ENCODE data around the gene TBC1D22A.

DNA sequence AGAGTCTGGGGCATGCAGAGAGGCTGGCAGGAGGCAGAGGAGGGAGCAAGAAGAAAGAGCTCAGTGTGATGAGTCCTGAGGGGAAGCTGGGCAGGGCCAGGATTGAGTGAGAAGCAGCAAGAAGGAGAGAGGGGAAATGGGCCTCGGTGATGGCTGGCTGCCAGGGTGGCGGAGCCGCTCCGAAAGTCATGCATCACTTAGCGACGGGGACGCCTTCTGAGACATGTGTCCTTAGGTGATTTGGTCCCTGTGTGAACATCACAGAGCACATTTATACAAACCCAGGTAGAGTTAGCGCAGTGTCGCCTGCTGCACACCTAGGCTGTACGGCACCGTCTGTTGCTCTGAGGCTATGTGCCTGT, 15.1 kb downstream of the TBC1D22A start:
- TF ChIP-seq EZH2 (IDR thresholded peaks at IDR 0.05; ENCODE audit: borderline replicate concordance, low read length), result no peak
- TF ChIP-seq, protein P1, sequence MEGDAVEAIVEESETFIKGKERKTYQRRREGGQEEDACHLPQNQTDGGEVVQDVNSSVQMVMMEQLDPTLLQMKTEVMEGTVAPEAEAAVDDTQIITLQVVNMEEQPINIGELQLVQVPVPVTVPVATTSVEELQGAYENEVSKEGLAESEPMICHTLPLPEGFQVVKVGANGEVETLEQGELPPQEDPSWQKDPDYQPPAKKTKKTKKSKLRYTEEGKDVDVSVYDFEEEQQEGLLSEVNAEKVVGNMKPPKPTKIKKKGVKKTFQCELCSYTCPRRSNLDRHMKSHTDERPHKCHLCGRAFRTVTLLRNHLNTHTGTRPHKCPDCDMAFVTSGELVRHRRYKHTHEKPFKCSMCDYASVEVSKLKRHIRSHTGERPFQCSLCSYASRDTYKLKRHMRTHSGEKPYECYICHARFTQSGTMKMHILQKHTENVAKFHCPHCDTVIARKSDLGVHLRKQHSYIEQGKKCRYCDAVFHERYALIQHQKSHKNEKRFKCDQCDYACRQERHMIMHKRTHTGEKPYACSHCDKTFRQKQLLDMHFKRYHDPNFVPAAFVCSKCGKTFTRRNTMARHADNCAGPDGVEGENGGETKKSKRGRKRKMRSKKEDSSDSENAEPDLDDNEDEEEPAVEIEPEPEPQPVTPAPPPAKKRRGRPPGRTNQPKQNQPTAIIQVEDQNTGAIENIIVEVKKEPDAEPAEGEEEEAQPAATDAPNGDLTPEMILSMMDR (IDR thresholded peaks at IDR 0.05; ENCODE audit: low read length), result no peak
